Colonic mucosa (tissue), 4 donors: ENCODE results near the gene NAT10. TPM values are rescaled to one million over a fixed set of nuclear protein-coding genes. Genes with fewer than 3 reads are reported as not detected.
"Not testable (repeated sequence)": the region's sequence is repeated elsewhere in the genome, so short reads cannot be mapped to it uniquely, and the experiment has no call there.

ENCODE experiments used
- DNase-seq: peaks from one replicate; pipeline ENCODE4 v3.0.0-alpha.2; 2020
- H3K27ac ChIP-seq: fragments of 200-600 bp; one replicate; pipeline ENCODE4 v1.8.0; 2021
- H3K27me3 ChIP-seq: fragments of 200-600 bp; one replicate; pipeline ENCODE4 v1.8.0; 2021
- H3K36me3 ChIP-seq: fragments of 200-600 bp; one replicate; pipeline ENCODE4 v1.8.0; 2021
- H3K4me1 ChIP-seq: fragments of 200-600 bp; one replicate; pipeline ENCODE4 v1.8.0; 2021; ENCODE audit warnings: mild to moderate bottlenecking
- H3K4me3 ChIP-seq: fragments of 200-600 bp; one replicate; pipeline ENCODE4 v1.8.0; 2021
- H3K9ac ChIP-seq, 2 donors: one replicate each; pipeline ENCODE4 v1.7.0; 2013; ENCODE audit warnings: control low read depth in 2 of 2, low read depth in 2 of 2, low read length in 2 of 2
- H3K9me3 ChIP-seq: fragments of 200-600 bp; one replicate; pipeline ENCODE4 v1.8.0; 2021
- CTCF ChIP-seq: fragments of 200-600 bp; IDR thresholded peaks from one replicate; pipeline ENCODE4 v1.8.0; 2022; ENCODE audit warnings: antibody characterized with exemption, mild to moderate bottlenecking
- intact Hi-C: fragments of 100-400 bp; cut with DNase I; formaldehyde crosslinking; loops from one replicate; pipeline ENCODE4 v1.14.1; 2022
- total RNA-seq, 2 donors: library from RNA; stranded (reverse); fragmentation: NEBNext Ultra II Directional in 1 of 2; extraction: Animal tissue kit (Norgen Biotek cat#: 25700) in 1 of 2; gene quantifications; one replicate each; pipeline ENCODE4 v1.2.1, GENCODE V29; 2021
- donor health status: healthy.
- donor health status: DM: no; HTN: no; CAD: no.
- donor health status: DM: no; HTN: no; CAD: no.

Gene NAT10
- total RNA-seq, 2 donors from 2014 or later = 24.1 to 48.0 TPM

- H3K4me1 ChIP-seq = peaks cover 7% of the 10 kb centered on the region
- H3K4me3 ChIP-seq = no peak overlapping the region
- no peaks in the 10 kb centered on the region for H3K27me3 ChIP-seq
- peaks cover 5% of the 10 kb centered on the region for H3K36me3 ChIP-seq
- intact Hi-C loops = no loop called here
- no peak for DNase-seq
- H3K27ac ChIP-seq = no peak overlapping the region
- H3K9ac ChIP-seq = no peak overlapping the region
- TF ChIP-seq CTCF = no peak
- H3K9me3 ChIP-seq = no peaks in the 10 kb centered on the region
Measured at GRCh38 chr11:34065505-34066203, 39.8 kb upstream of the NAT10 start.

GRCh38 chr11:34066766-34067165 lies 38.7 kb upstream of the NAT10 start:
- H3K4me1 ChIP-seq, intact Hi-C loops, H3K4me3 ChIP-seq, H3K36me3 ChIP-seq, H3K9ac ChIP-seq, H3K27me3 ChIP-seq, H3K27ac ChIP-seq, H3K9me3 ChIP-seq, DNase-seq: not testable (repeated sequence)

GRCh38 chr11:34067383-34068065 lies 37.9 kb upstream of the NAT10 start:
- Histone ChIP-seq H3K36me3 (peaks cover 6% of the 10 kb centered on the region), H3K9me3 (no peaks in the 10 kb centered on the region), H3K4me3 (no peak overlapping the region), H3K4me1 (peaks cover 7% of the 10 kb centered on the region), H3K9ac (no peak overlapping the region), H3K27me3 (no peaks in the 10 kb centered on the region), H3K27ac (no peak overlapping the region)
- intact Hi-C loops = no loop called here
- no peak for TF ChIP-seq CTCF
- DNase-seq = no peak

- intact Hi-C loops = no loop called here
- Histone ChIP-seq H3K9me3 (no peaks in the 10 kb centered on the region), H3K9ac (no peak overlapping the region), H3K27ac (no peak overlapping the region), H3K36me3 (peaks cover 8% of the 10 kb centered on the region), H3K4me3 (no peak overlapping the region), H3K4me1 (peaks cover 7% of the 10 kb centered on the region), H3K27me3 (no peaks in the 10 kb centered on the region)
- no peak for TF ChIP-seq CTCF
- no peak for DNase-seq
Measured at GRCh38 chr11:34068111-34068510, 37.3 kb upstream of the NAT10 start.

GRCh38 chr11:34071306-34071705 lies 34.1 kb upstream of the NAT10 start:
- H3K9ac ChIP-seq, H3K4me1 ChIP-seq, H3K9me3 ChIP-seq, H3K27ac ChIP-seq, intact Hi-C loops, H3K27me3 ChIP-seq, H3K36me3 ChIP-seq, H3K4me3 ChIP-seq, DNase-seq: not testable (repeated sequence)

GRCh38 chr11:34072041-34072440 lies 33.4 kb upstream of the NAT10 start:
- no peak overlapping the region for H3K27ac ChIP-seq
- TF ChIP-seq CTCF = no peak

More at GRCh38 chr11:34072041-34072440, 33.4 kb upstream of the NAT10 start:
- Histone ChIP-seq H3K9ac (no peak overlapping the region), H3K36me3 (peaks cover 13% of the 10 kb centered on the region), H3K4me1 (peaks cover 7% of the 10 kb centered on the region), H3K9me3 (no peaks in the 10 kb centered on the region), H3K4me3 (no peak overlapping the region), H3K27me3 (no peaks in the 10 kb centered on the region)
- intact Hi-C loops = no loop called here
- DNase-seq = no peak
